Ovary (tissue), 9 donors: ENCODE results near the gene SUMO4. TPM values are rescaled to one million over a fixed set of nuclear protein-coding genes. Genes with fewer than 3 reads are reported as not detected.
A peak's percentile ranks its signal among the peaks of the same experiment; 100 is the strongest.

ENCODE experiments used
- DNase-seq, 5 donors: peaks; one replicate each; pipeline ENCODE4 v3.0.0-alpha.2; 2019 to 2020
- H3K27ac ChIP-seq, 2 donors: fragments of 200-600 bp; one replicate each; pipeline versions ENCODE4 v1.5.1 to v1.8.0; 2019 to 2022
- H3K27me3 ChIP-seq: fragments of 200-600 bp; one replicate; pipeline ENCODE4 v1.8.0; 2022
- H3K36me3 ChIP-seq: fragments of 200-600 bp; sonication (generic); one replicate; pipeline ENCODE4 v1.5.1; 2019
- H3K4me1 ChIP-seq: one replicate; pipeline ENCODE4 v1.8.1; 2013; ENCODE audit warnings: mild to moderate bottlenecking, moderate library complexity; ENCODE audit not compliant: insufficient read depth
- H3K4me3 ChIP-seq: fragments of 200-600 bp; sonication (generic); one replicate; pipeline ENCODE4 v1.5.1; 2017
- H3K9me3 ChIP-seq, 2 donors: fragments of 200-600 bp in 1 of 2; sonication (generic) in 1 of 2; one replicate each; pipeline versions ENCODE4 v1.5.1 to v1.8.1; 2013 to 2019; ENCODE audit warnings: mild to moderate bottlenecking in 1 of 2, moderate library complexity in 1 of 2
- CTCF ChIP-seq, 3 donors: fragments of 450-650 bp in 2 of 3; fragments of 200-600 bp in 1 of 3; IDR thresholded peaks; one replicate each; pipeline versions ENCODE4 v1.5.1 to v1.8.0; 2016 to 2022; ENCODE audit warnings: antibody characterized with exemption in 3 of 3, mild to moderate bottlenecking in 1 of 3
- EP300 ChIP-seq: sonication (generic); formaldehyde crosslinking; IDR thresholded peaks from one replicate; pipeline ENCODE4 v1.6.1; 2017; ENCODE audit warnings: antibody characterized with exemption
- POLR2A ChIP-seq: fragments of 450-650 bp; IDR thresholded peaks from one replicate; pipeline ENCODE4 v1.6.1; 2017; ENCODE audit warnings: antibody characterized with exemption, mild to moderate bottlenecking, moderate library complexity
- WGBS, 3 donors: extraction: QIAGEN DNeasy Blood & Tissue Kit in 1 of 3; methylation state at CpG; one replicate each; pipeline versions ENCODE4 v1.1.5 to v1.1.7; 2013 to 2017; 5-methylcytosine and 5-hydroxymethylcytosine counted together
- intact Hi-C, 4 donors: fragments of 100-400 bp; cut with DNase I; formaldehyde crosslinking; loops; one replicate each; pipeline versions ENCODE4 v1.11.0 to v1.15.1; 2022 to 2023
- polyA plus RNA-seq, 2 donors: library from polyadenylated mRNA; stranded (reverse); fragments of 200-250 nt in 1 of 2; fragments of 350-450 nt in 1 of 2; fragmentation: Illumina TruSeq in 1 of 2; extraction: RNeasy Lipid Tissue Mini Kit (QIAGEN cat#74804) in 1 of 2; gene quantifications; one replicate each; pipeline ENCODE4 v1.2.3, GENCODE V29; 2013 to 2014
- total RNA-seq, 7 donors: library from RNA; depleted of rRNA in 2 of 7; stranded (reverse); fragments of >200 nt in 2 of 7; fragmentation: NEBNext Ultra II Directional in 3 of 7; extraction: Animal tissue kit (Norgen Biotek cat#: 25700) in 3 of 7; gene quantifications; one replicate each; pipeline versions ENCODE4 v1.1.0 to v1.2.4, GENCODE V29; 2016 to 2023
- donor health status: DM: no; HTN: no; CAD: no; lungs with moderate emphysema.
- donor health status: DM: no; HTN: no; CAD: no.
- donor health status: Bipolar disorder and iron deficiency.
- donor health status: DM: yes; HTN: yes; CAD: no.
- donor health status: DM: no; HTN: no; CAD: no.
- donor health status: DM: yes; HTN: yes; CAD: no.

The SUMO4 gene
- total and polyA plus RNA-seq, 9 donors, result 0.11 to 5.0 (median 2.7) TPM

GRCh38 chr6:149429427-149430360 lies 29.6 kb downstream of the SUMO4 start:
- H3K36me3 ChIP-seq, result no peaks in the 10 kb centered on the region
- DNase-seq, result no peak
- peaks cover 2% of the 10 kb centered on the region for H3K4me1 ChIP-seq
- no peak for TF ChIP-seq POLR2A
- TF ChIP-seq CTCF (IDR thresholded peaks at IDR 0.05), result no peak
- no peak for TF ChIP-seq EP300
- no peak overlapping the region for H3K27ac ChIP-seq
- 81 to 84% (median 84%) methylated on average over 26 of the region's 26 CpGs for WGBS, 3 donors
- no peaks in the 10 kb centered on the region for H3K9me3 ChIP-seq
- H3K27me3 ChIP-seq, result no peaks in the 10 kb centered on the region
- H3K4me3 ChIP-seq, result no peak overlapping the region
- intact Hi-C loops, result loop anchor here (5.0 to 10.0 kb wide), 6 partner anchors 88 to 397 kb away; no protein-coding TSS in a partner anchor

DNA sequence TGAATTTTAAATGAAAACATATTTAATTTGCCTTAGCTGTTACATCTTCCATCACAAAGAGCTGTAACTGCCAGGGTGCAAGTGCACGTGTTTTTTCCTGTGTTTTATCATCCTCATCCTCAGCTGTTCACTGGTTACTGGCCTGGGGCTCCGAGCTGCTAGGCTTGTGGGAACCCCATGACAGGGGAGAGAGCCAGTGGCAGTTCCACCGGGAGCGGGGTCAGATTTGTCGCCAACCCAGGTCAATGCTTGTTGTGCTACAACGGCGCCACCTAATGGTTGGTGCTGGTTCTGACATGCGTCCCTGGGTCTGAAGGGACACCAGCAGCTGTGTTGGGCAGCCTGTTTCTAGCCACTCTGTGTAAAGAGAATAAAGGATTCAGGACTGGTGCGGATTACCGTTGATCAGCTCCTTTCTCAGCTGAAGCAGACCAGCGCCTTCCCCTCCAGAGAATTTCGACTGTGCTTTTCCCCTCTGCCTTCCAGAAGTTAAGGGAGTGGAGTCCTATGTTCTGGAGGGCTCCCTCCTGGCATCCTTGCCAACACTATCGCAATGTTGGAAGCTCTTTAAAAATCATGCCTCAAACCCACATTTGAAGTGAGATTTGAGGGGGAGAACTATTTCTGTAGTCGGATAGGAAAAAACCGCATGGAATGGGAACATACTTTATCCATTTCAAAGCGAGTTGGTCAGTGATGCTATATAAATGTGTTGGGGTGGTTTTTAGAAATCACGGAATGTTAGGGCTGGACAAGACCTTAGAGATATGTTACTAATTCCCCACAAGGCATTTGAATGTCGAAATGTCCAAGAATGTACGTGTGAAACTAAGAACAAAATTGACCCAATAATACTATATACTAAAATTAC lies 32.1 kb downstream of the SUMO4 start:
- TF ChIP-seq EP300 (no peak), CTCF (IDR thresholded peaks at IDR 0.05) (peak; percentile 85 to 92 (median 89)), POLR2A (no peak)
- peak; percentile 82 to 91 (median 90) for DNase-seq
- H3K4me3 ChIP-seq, result no peak overlapping the region
- H3K36me3 ChIP-seq, result no peaks in the 10 kb centered on the region
- no peaks in the 10 kb centered on the region for H3K9me3 ChIP-seq
- no peaks in the 10 kb centered on the region for H3K27me3 ChIP-seq
- 13 to 21% (median 13%) methylated on average over 19 of the region's 19 CpGs for WGBS, 3 donors
- H3K4me1 ChIP-seq, result peaks cover 2% of the 10 kb centered on the region
- H3K27ac ChIP-seq, result no peak overlapping the region
- intact Hi-C loops, result loop anchor here (5.0 to 10.0 kb wide), 4 partner anchors 85 to 400 kb away; no protein-coding TSS in a partner anchor

- Histone ChIP-seq H3K27ac (no peak overlapping the region), H3K4me3 (no peak overlapping the region), H3K27me3 (no peaks in the 10 kb centered on the region), H3K9me3 (no peaks in the 10 kb centered on the region), H3K36me3 (no peaks in the 10 kb centered on the region), H3K4me1 (peaks cover 2% of the 10 kb centered on the region)
- intact Hi-C loops, result loop anchor here (5.0 to 10.0 kb wide), 4 partner anchors 84 to 401 kb away; no protein-coding TSS in a partner anchor
- WGBS, 3 donors, result 77 to 83% (median 79%) methylated on average over 2 of the region's 2 CpGs
- DNase-seq, result no peak
- TF ChIP-seq CTCF (IDR thresholded peaks at IDR 0.05) (no peak), POLR2A (no peak), EP300 (no peak)
Measured at GRCh38 chr6:149433405-149433804, 33.3 kb downstream of the SUMO4 start.

- Histone ChIP-seq H3K36me3 (no peaks in the 10 kb centered on the region), H3K27ac (no peak overlapping the region), H3K9me3 (no peaks in the 10 kb centered on the region), H3K4me1 (peaks cover 2% of the 10 kb centered on the region), H3K4me3 (no peak overlapping the region), H3K27me3 (no peaks in the 10 kb centered on the region)
- intact Hi-C loops, result loop anchor here (5.0 to 10.0 kb wide), 4 partner anchors 83 to 402 kb away; no protein-coding TSS in a partner anchor
- WGBS, 3 donors, result 6 to 9% (median 6%) methylated on average over 1 of the region's 1 CpG
- TF ChIP-seq POLR2A (no peak), EP300 (no peak), CTCF (IDR thresholded peaks at IDR 0.05) (no peak)
- DNase-seq, result no peak
Measured at GRCh38 chr6:149433881-149434280, 33.8 kb downstream of the SUMO4 start.
